Measurements from ENCODE around the gene STK11IP.

STK11IP gene

DNA sequence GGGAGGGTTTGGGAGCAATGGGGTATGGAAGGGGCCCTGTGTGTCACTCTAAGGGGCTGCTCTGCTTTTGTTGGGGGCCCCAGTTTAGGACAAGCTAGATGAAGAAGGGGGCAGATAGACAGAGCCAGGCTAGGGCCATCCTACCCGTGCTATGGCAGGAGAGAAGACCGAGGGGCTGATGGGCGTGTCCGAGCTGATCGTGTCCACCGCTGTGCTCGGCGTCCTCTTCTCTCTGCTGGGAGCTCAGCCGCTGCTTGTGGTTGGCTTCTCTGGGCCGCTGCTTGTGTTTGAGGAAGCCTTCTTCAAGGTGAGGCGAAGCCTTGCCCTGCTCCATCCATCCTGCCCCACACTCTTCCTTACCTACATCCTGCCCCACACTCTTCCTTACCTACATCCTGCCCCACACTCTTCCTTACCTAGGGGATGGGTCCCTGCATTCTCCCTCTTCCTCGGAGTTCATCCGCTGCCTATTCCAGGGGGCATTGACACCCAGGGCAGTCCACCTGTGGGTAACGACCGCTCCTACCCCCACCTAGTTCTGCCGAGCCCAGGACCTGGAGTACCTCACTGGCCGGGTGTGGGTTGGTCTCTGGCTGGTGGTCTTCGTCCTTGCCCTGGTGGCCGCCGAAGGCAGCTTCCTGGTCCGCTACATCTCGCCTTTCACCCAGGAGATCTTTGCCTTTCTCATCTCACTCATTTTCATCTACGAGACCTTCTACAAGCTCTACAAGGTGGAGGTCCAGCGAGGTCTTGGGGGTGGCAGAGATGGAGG, 38.7 kb downstream of the STK11IP start:
- H3K4me1 Mint-ChIP-seq = no peaks in the 10 kb centered on the region
- H3K27me3 Mint-ChIP-seq (ENCODE audit: low read depth) = peaks cover 3% of the 10 kb centered on the region
- no peak overlapping the region for H3K27ac Mint-ChIP-seq
- peaks cover 11% of the 10 kb centered on the region for H3K36me3 Mint-ChIP-seq (ENCODE audit: low read depth)
- no peak overlapping the region for H3K4me3 Mint-ChIP-seq
- H3K9me3 Mint-ChIP-seq = no peaks in the 10 kb centered on the region
- TF ChIP-seq, protein P1, sequence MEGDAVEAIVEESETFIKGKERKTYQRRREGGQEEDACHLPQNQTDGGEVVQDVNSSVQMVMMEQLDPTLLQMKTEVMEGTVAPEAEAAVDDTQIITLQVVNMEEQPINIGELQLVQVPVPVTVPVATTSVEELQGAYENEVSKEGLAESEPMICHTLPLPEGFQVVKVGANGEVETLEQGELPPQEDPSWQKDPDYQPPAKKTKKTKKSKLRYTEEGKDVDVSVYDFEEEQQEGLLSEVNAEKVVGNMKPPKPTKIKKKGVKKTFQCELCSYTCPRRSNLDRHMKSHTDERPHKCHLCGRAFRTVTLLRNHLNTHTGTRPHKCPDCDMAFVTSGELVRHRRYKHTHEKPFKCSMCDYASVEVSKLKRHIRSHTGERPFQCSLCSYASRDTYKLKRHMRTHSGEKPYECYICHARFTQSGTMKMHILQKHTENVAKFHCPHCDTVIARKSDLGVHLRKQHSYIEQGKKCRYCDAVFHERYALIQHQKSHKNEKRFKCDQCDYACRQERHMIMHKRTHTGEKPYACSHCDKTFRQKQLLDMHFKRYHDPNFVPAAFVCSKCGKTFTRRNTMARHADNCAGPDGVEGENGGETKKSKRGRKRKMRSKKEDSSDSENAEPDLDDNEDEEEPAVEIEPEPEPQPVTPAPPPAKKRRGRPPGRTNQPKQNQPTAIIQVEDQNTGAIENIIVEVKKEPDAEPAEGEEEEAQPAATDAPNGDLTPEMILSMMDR (IDR thresholded peaks at IDR 0.05; ENCODE audit: unreplicated experiment in 3 of 3) = no peak

DNA sequence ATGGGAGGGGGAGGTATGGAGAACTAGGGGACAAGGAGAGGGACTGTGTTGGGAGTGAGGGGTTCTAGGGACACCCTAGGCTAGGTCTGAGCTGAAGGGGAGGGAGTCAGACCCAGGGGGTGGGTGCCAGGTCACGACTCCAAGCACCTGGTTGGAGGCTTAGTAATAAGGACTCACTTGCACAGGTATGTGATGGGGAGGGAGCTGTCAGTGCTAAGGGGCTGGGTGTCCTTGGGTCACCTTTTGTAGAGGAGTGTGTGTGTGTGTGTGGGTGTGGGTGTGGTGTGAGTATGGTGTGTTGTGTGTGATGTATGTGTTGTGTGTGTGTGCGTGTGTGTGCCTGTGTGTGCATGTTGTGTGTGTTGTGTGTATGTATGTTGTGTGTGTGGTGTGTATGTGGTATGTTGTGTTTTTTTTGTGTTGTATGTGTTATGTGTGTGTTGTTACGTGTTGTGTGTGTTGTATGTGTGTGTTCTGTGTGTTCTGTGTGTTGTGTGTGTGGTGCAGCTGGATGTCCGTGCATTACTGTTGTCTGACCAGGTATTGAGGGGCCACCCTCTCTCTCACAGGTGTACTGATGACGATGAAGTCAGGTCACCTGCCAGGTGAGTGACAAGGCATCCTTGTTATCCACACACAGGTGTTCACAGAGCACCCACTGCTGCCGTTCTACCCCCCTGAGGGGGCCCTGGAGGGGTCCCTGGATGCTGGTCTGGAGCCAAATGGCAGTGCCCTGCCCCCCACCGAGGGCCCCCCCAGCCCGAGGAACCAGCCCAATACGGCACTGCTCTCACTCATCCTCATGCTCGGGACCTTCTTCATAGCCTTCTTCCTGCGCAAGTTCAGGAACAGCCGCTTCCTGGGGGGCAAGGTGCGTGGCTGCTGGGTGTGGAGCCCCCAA, 39.5 kb downstream of the STK11IP start:
- Mint-ChIP-seq H3K27me3 (ENCODE audit: low read depth) (peaks cover 3% of the 10 kb centered on the region), H3K36me3 (ENCODE audit: low read depth) (peaks cover 11% of the 10 kb centered on the region), H3K4me1 (peaks cover 7% of the 10 kb centered on the region), H3K4me3 (no peak overlapping the region), H3K9me3 (no peaks in the 10 kb centered on the region), H3K27ac (no peak overlapping the region)
- TF ChIP-seq, protein P1 (IDR thresholded peaks at IDR 0.05; ENCODE audit: unreplicated experiment in 3 of 3) = no peak

DNA sequence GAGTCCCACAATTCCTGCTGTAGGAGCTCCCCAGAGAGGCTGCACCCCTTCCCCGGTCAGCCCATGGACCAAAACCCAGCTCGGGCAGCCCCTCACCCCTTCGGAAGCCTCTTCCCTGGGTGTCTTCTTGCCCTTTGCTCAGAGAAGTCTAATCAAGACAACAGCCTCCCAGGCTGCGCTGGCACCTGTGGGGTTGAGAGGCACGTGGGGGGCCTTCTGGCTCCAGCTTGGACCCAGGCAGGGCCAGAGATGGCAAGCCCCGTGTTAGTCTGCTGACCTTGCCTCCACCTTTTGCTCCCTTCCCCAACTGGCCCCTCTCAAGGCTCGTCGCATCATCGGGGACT, 40.2 kb downstream of the STK11IP start:
- no peaks in the 10 kb centered on the region for H3K9me3 Mint-ChIP-seq

DNA sequence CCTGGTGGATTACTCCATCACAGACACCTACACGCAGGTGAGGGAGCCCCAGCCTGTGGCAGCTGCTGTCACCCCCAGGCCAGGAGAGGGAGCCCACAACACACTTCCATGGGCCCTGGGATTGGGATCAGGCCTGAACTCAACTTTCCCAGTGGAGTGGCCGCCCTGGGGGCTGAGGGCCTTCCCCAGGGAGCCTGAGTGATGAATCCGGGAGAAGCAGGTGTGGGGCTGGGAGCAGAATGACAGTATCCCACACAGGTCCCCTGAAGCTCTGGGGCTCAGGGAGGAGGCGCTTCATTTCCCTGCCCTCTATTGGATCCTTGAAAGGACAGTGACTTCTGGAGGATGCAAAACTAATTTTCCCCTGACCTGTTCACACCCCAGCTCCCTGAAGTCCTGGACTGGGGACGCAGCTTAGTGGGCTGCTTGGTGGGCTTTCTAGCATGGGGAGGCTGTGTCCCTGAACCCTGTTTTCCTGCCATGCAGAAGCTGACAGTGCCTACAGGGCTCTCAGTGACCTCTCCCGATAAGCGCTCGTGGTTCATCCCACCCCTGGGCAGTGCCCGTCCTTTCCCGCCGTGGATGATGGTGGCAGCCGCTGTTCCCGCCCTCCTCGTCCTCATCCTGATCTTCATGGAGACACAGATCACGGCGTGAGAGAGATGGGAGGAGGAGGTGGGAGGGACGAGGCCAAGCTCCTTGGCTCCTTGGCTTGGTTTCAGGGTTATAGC, 40.7 kb downstream of the STK11IP start:
- Mint-ChIP-seq H3K27ac (no peak overlapping the region), H3K9me3 (no peaks in the 10 kb centered on the region), H3K4me1 (peaks cover 16% of the 10 kb centered on the region), H3K27me3 (ENCODE audit: low read depth) (peaks cover 8% of the 10 kb centered on the region), H3K4me3 (no peak overlapping the region), H3K36me3 (ENCODE audit: low read depth) (peaks cover 7% of the 10 kb centered on the region)
- TF ChIP-seq, protein P1 (IDR thresholded peaks at IDR 0.05; ENCODE audit: unreplicated experiment in 3 of 3) = no peak

More for the DNA sequence above, 40.2 kb downstream of the STK11IP start:
- H3K27me3 Mint-ChIP-seq (ENCODE audit: low read depth) = peaks cover 6% of the 10 kb centered on the region
- H3K4me3 Mint-ChIP-seq = no peak overlapping the region
- no peak overlapping the region for H3K27ac Mint-ChIP-seq
- peaks cover 11% of the 10 kb centered on the region for H3K36me3 Mint-ChIP-seq (ENCODE audit: low read depth)
- TF ChIP-seq, protein P1 (IDR thresholded peaks at IDR 0.05; ENCODE audit: unreplicated experiment in 3 of 3) = no peak
- H3K4me1 Mint-ChIP-seq = peaks cover 13% of the 10 kb centered on the region

- TF ChIP-seq, protein P1 (IDR thresholded peaks at IDR 0.05; ENCODE audit: unreplicated experiment in 3 of 3) = no peak
- no peaks in the 10 kb centered on the region for H3K9me3 Mint-ChIP-seq
- no peak overlapping the region for H3K4me3 Mint-ChIP-seq
- peaks cover 5% of the 10 kb centered on the region for H3K36me3 Mint-ChIP-seq (ENCODE audit: low read depth)
- peaks cover 16% of the 10 kb centered on the region for H3K4me1 Mint-ChIP-seq
- H3K27ac Mint-ChIP-seq = no peak overlapping the region
- H3K27me3 Mint-ChIP-seq (ENCODE audit: low read depth) = peaks cover 15% of the 10 kb centered on the region
These were observed 41.5 kb downstream of the STK11IP start for GRCh38 chr2:219638948-219639755.

All from nephron (organoid).